ENCODE measurements around the gene TVP23C. TPM values are rescaled to one million over a fixed set of nuclear protein-coding genes. Genes with fewer than 3 reads are reported as not detected.
"Not testable (repeated sequence)": the region's sequence is repeated elsewhere in the genome, so short reads cannot be mapped to it uniquely, and the experiment has no call there.

TVP23C gene
- total RNA-seq, 4 donors from 2014 or later = 37.9 to 99.0 (median 67.4) TPM

DNA sequence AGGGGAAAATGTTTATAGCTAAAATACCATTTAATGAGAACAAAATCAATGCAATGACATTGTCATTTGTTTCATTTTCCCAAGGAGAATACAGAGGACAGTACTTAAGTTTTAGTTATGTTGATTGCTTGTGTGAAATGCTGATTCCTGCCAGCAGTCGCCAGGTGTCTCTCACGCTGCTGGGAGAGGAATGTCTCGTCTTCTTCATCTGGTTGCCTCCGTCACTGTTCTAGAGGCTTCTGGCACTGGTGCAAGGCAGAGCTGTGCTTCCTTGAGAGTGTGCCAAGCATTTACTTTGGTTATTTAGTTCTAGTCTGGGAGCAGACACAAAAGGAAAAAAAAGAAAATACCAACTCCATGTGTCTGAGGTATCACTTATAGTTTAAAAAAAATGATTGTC is 10.6 kb upstream of the TVP23C start:
- intact Hi-C loops (cut with DNase I); H3K36me3 ChIP-seq; H3K4me3 ChIP-seq (replicated peaks in 1 of 3); H3K27me3 ChIP-seq; H3K4me1 ChIP-seq; H3K27ac ChIP-seq; H3K9me3 ChIP-seq: not testable (repeated sequence)
- TF ChIP-seq, protein P1, sequence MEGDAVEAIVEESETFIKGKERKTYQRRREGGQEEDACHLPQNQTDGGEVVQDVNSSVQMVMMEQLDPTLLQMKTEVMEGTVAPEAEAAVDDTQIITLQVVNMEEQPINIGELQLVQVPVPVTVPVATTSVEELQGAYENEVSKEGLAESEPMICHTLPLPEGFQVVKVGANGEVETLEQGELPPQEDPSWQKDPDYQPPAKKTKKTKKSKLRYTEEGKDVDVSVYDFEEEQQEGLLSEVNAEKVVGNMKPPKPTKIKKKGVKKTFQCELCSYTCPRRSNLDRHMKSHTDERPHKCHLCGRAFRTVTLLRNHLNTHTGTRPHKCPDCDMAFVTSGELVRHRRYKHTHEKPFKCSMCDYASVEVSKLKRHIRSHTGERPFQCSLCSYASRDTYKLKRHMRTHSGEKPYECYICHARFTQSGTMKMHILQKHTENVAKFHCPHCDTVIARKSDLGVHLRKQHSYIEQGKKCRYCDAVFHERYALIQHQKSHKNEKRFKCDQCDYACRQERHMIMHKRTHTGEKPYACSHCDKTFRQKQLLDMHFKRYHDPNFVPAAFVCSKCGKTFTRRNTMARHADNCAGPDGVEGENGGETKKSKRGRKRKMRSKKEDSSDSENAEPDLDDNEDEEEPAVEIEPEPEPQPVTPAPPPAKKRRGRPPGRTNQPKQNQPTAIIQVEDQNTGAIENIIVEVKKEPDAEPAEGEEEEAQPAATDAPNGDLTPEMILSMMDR (IDR thresholded peaks at IDR 0.05) = peak in 4 of 6 experiments; percentile 24 to 54 (median 40)
- peak; percentile 74 to 90 for DNase-seq
- WGBS, 2 donors = 26 to 28% methylated on average over 4 of the region's 4 CpGs

DNA sequence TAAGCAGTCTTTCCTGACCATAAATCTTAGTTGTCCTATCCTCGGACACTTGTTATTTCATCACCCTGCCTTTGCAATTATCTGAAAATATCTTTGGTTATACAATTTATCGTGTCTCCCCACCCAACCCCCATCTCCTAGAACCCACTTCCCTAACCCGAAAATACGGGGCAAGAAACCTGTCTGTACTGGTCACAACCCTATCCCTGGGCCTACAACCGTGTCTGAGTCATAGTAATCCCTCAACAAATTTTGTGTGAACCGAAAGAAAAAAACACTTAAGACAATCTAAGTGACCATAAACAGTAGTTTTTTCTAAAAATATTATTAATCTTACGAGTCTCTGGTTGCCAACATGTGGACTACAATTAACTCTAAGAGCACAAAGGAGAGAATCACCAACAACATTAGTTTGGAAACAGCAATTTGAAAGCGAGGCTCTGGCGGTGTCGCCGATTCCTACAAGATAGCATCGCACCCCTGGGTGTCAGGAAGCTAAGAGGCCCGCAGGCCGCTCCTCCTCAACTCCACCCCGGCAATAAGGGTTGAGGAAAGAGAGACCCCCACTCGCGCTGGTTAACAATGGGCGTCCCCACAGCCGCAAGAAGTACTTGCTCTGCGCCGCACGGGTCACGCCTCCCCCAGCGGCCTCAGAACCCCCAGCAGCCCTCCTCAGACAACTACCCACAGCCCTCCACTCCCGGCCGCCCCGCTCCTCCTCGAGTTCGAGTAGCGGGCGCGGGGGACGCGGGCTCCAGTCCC is 489 bp downstream of the TVP23C start:
- peak in 1 of 2 donors; percentile 7 for DNase-seq
- H3K4me1 ChIP-seq; H3K36me3 ChIP-seq; intact Hi-C loops (cut with DNase I); H3K27me3 ChIP-seq; H3K9me3 ChIP-seq: not testable (repeated sequence)
- H3K4me3 ChIP-seq (replicated peaks in 1 of 3) = peak overlapping the region; percentile 26 to 79 (median 69)
- WGBS, 2 donors = no CpG with 5 or more reads among the region's 34 CpGs
- H3K27ac ChIP-seq = peak overlapping the region in 2 of 3 donors; percentile 70 to 74

DNA sequence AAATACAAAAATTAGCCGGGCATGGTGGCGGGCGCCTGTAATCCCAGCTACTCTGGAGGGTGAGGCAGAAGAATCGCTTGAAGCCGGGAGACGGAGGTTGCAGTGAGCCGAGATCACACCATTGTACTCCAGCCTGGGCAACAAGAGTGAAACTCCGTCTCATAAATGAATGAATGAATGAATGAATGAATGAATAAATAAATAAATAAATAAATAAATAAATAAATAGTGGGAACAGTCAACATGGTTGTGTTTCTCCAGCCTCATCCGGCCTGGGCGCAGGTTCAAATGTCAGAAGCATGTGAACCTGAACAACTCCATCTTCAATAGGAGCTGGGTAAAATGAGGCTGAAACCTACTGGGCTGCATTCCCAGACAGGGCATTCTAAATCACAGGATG is 1.8 kb downstream of the TVP23C start:
- H3K27ac ChIP-seq; intact Hi-C loops (cut with DNase I); H3K36me3 ChIP-seq; H3K27me3 ChIP-seq; DNase-seq; H3K4me3 ChIP-seq (replicated peaks in 1 of 3); H3K9me3 ChIP-seq; H3K4me1 ChIP-seq: not testable (repeated sequence)
- WGBS, 2 donors = 93 to 95% methylated on average over 10 of the region's 10 CpGs

DNA sequence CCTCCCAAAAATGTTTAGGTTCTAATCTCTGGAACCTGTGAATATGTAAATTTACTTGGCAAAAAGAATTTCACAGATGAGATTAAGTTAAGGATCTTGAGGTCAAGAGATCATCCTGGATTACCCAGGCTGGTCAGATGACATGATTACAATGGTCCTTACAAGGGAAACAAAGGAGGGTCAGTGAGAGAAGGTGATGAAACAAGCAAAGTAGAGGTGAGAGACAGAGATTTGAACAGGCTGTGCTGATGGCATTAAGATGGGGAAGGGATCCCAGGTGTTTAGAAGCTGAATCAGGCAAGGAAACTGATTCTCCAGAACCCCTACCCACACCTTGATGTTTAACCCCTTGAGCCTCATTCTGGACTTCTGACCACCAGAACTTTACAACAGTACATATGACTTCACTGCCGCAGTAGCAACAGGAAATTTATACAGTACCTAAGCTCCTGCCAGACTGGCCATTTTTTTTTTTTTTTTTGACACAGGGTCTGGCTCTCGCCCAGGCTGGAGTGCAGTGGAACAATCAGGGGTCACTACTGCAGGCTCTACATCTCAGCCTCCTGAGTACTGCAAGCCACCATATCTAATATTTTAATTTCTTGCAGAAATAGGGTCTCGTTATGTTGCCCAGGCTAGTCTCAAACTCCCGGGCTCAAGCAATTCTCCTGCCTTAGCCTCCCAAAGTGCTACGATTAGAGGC is 4.7 kb downstream of the TVP23C start:
- H3K27me3 ChIP-seq; DNase-seq; H3K4me3 ChIP-seq (replicated peaks in 1 of 3); intact Hi-C loops (cut with DNase I); H3K27ac ChIP-seq; H3K4me1 ChIP-seq; H3K36me3 ChIP-seq; H3K9me3 ChIP-seq: not testable (repeated sequence)
- 79 to 83% methylated on average over 5 of the region's 5 CpGs for WGBS, 2 donors

DNA sequence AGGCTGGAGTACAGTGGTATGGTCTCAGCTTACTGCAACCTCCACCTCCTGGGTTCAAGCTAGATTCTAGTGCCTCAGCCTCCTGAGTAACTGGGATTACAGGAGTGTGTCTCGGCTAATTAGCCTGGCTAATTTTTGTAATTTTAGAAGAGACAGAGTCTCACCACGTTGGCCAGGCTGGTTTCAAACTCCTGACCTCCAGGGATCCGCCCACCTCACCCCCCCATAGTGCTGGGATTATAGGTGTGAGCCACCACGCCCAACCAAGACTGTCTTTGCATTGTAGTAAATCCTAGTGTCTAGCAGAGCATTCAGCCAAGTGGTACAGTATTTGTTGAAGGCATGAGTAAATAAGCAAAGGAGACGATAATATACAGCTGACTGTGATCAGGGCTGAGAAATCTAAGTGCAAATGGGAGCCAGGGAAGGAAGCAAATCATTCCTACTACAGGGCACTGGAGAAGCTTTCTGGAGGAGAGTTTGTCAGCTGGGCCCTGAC is 5.9 kb downstream of the TVP23C start:
- H3K27me3 ChIP-seq; H3K27ac ChIP-seq; H3K4me1 ChIP-seq; DNase-seq; intact Hi-C loops (cut with DNase I); H3K9me3 ChIP-seq; H3K36me3 ChIP-seq; H3K4me3 ChIP-seq (replicated peaks in 1 of 3): not testable (repeated sequence)
- 84% methylated on average over 4 of the region's 5 CpGs; no CpG with 5 or more reads in 1 of the 2 donors for WGBS, 2 donors

DNA sequence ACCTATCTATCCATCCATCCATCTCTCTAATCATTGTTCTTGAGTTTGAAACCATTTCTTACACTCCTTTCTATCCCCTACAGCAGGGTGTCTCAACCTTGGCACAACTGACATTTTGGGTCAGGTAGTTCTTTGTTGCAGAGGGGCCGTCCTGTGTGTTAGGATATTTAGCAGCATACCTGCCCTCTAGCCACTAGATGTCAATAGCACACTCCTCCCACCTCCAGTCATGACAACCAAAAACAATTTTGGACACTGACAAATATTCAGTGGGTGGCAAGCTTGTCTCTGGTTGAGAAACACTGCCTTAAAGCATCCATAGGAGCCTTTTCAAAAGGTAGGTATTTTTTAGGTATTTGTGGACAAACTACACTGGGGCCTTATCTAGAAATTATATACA is 10.4 kb downstream of the TVP23C start:
- DNase-seq; H3K4me1 ChIP-seq; H3K9me3 ChIP-seq; intact Hi-C loops (cut with DNase I); H3K4me3 ChIP-seq (replicated peaks in 1 of 3); H3K27me3 ChIP-seq; H3K27ac ChIP-seq; H3K36me3 ChIP-seq: not testable (repeated sequence)
- TF ChIP-seq, protein P1 (IDR thresholded peaks at IDR 0.05) = peak in 1 of 6 experiments; percentile 19
- 57 to 59% methylated on average over 1 of the region's 1 CpG for WGBS, 2 donors

DNA sequence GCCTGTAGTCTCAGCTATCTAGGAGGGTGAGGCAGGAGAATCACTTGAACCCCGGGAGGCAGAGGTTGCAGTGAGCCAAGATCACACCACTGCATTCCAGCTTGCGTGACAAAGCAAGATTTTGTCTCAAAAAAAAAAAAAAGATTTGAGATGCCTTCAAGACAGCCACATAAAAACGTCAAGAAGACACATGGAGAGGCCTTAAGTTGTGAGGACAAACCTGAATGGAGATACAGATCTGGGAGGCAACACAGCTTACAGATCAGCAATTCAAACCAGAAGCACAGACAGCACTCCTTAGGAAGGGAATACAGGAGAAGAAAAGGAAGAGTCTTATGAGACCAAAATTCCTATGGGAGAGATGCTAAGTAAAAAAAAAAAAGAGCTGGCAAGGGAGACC is 13.7 kb downstream of the TVP23C start:
- H3K9me3 ChIP-seq; H3K27ac ChIP-seq; H3K4me3 ChIP-seq (replicated peaks in 1 of 3); H3K36me3 ChIP-seq; DNase-seq; intact Hi-C loops (cut with DNase I); H3K27me3 ChIP-seq; H3K4me1 ChIP-seq: not testable (repeated sequence)
- WGBS, 2 donors = 64 to 72% methylated on average over 3 of the region's 3 CpGs

DNA sequence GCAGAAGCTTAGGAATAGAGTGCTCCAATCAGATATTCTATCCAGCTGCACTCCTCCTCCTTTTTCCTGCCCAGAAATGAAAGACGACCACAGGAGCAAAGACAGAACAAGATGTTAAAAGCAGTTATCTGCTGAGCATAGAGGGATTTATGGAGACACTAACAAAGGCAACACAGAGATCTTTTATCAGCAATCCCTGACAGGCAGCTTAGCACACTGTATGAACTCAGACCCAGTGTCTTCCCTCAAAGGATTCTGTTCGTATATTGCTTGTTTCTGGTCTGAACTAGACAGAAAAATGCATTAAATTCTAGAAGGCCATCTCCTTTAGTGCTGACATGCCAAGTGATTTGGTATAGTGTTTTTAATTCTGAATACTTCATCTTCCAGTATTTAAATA is 16.7 kb downstream of the TVP23C start:
- intact Hi-C loops (cut with DNase I); DNase-seq; H3K27ac ChIP-seq; H3K36me3 ChIP-seq; H3K4me3 ChIP-seq (replicated peaks in 1 of 3); H3K9me3 ChIP-seq; H3K4me1 ChIP-seq; H3K27me3 ChIP-seq: not testable (repeated sequence)
- 63 to 83% methylated on average over 2 of the region's 2 CpGs for WGBS, 2 donors

DNA sequence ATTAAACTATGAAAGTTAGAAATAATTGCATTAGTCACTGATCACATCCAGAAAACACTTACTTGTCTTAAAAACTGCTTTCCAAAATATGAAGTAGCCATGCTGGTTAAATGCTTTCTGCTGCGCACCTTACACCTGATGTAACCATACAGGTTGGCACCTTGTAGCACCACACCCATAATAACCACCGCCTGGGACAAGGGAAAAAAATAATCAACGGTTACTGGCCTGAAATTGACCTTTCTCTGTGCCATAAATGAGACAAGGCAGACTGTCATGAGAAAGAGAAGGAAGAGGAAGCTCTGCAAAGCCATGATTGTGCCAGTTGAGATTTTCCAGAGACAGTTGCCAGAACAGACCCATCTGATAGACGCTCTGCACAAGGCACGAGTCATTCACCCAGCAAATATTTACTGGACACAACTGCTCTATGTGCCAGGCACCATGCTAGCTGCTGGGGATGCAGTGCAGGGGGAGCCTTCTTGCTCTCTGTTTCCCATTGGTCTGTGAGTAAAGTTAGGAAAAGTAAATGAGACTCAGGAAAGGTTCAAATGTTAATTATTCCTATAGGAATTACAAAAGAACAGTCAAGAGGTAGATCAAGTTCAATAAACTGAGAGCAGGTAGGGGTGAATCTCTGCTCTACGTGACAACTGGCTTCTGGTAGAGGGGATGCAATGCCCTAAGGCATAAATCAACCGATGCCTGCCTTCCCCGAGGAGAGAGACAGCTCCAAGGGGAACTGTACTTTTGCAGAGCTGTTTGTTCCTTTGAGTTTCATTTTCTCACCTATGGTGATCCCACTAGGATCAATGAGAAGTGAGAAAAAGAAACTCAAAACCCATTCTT is 22.7 kb downstream of the TVP23C start:
- H3K36me3 ChIP-seq; H3K9me3 ChIP-seq; H3K27ac ChIP-seq; intact Hi-C loops (cut with DNase I); H3K4me1 ChIP-seq; DNase-seq; H3K4me3 ChIP-seq (replicated peaks in 1 of 3); H3K27me3 ChIP-seq: not testable (repeated sequence)
- 79 to 87% methylated on average over 8 of the region's 8 CpGs for WGBS, 2 donors

DNA sequence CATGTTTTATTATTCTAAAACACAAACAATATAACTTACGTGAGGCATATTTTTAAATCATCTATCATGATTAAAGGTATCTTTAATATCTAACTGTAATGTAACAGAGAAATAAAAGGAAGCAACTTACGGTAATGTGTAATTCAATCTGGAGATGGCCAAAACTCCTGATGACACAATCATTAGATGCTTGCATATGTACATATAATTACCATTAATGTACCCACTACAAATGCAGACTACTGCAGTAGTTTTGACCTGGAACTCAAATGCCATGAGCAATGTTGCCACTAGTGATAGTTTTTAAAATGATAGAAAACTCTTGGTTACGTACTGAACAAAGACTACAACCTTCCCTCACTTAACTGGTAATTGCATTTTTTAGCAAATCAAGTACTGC is 30.2 kb downstream of the TVP23C start:
- H3K9me3 ChIP-seq; H3K27ac ChIP-seq; H3K36me3 ChIP-seq; intact Hi-C loops (cut with DNase I); H3K4me1 ChIP-seq; H3K27me3 ChIP-seq; DNase-seq; H3K4me3 ChIP-seq (replicated peaks in 1 of 3): not testable (repeated sequence)
- 96 to 99% methylated on average over 3 of the region's 3 CpGs for WGBS, 2 donors
